NB4 (cell line): ENCODE data around the gene MAP3K9.

Experiments used
- DNase-seq: peaks from one replicate; pipeline ENCODE4 v3.0.0; 2010; ENCODE audit warnings: low read depth
- H3K4me3 ChIP-seq: one replicate; pipeline ENCODE4 v1.5.1; 2011; ENCODE audit warnings: mild to moderate bottlenecking, low read depth, low read length, moderate library complexity
- CTCF ChIP-seq: IDR thresholded peaks from one replicate; pipeline ENCODE4 v1.5.1; 2012; ENCODE audit warnings: low read depth, low read length
- MAX ChIP-seq: IDR thresholded peaks from 2 replicates; pipeline ENCODE4 v1.6.1; 2011; ENCODE audit warnings: low read depth, low read length
- MYC ChIP-seq: IDR thresholded peaks from 2 replicates; pipeline ENCODE4 v1.6.1; 2011; ENCODE audit warnings: low read depth, low read length
- POLR2A ChIP-seq: IDR thresholded peaks from 2 replicates; pipeline ENCODE4 v1.6.1; 2011; ENCODE audit warnings: mild to moderate bottlenecking; ENCODE audit not compliant: insufficient read length; ENCODE audit errors: extremely low read depth

MAP3K9 gene

GRCh38 chr14:70833884-70834283, 24.6 kb upstream of the MAP3K9 start:
- TF ChIP-seq CTCF (no peak), POLR2A (no peak), MYC (no peak), MAX (no peak)
- no peak overlapping the region for H3K4me3 ChIP-seq

GRCh38 chr14:70832561-70833305, 23.4 kb upstream of the MAP3K9 start:
- no peak for TF ChIP-seq CTCF
- no peak for TF ChIP-seq POLR2A
- TF ChIP-seq MAX, result no peak
- no peak for TF ChIP-seq MYC
- H3K4me3 ChIP-seq, result no peak overlapping the region
- DNase-seq, result no peak

More at GRCh38 chr14:70833884-70834283, 24.6 kb upstream of the MAP3K9 start:
- no peak for DNase-seq

GRCh38 chr14:70830998-70831781, 21.9 kb upstream of the MAP3K9 start:
- TF ChIP-seq POLR2A (no peak), CTCF (no peak), MYC (no peak), MAX (0 out of 2 replicates have a peak, but pooled peaks have one; percentile 14)
- no peak overlapping the region for H3K4me3 ChIP-seq
- no peak for DNase-seq

- TF ChIP-seq MAX, result no peak
- no peak for TF ChIP-seq MYC
- TF ChIP-seq POLR2A, result no peak
- TF ChIP-seq CTCF, result no peak
- no peak overlapping the region for H3K4me3 ChIP-seq
Observed at GRCh38 chr14:70828188-70828587, 18.9 kb upstream of the MAP3K9 start.

GRCh38 chr14:70827752-70828151, 18.4 kb upstream of the MAP3K9 start:
- no peak overlapping the region for H3K4me3 ChIP-seq
- no peak for DNase-seq
- TF ChIP-seq POLR2A, result no peak
- TF ChIP-seq MAX, result no peak
- TF ChIP-seq CTCF, result no peak
- TF ChIP-seq MYC, result no peak

More at GRCh38 chr14:70828188-70828587, 18.9 kb upstream of the MAP3K9 start:
- no peak for DNase-seq
